ENCODE data around the gene CPNE1. TPM values are rescaled to one million over a fixed set of nuclear protein-coding genes. Genes with fewer than 3 reads are reported as not detected.

The CPNE1 gene
- total RNA-seq, 1 experiment from 2014 or later, result 222 TPM

GRCh38 chr20:35600176-35600992 lies 64.3 kb downstream of the CPNE1 start:
- intact Hi-C loops (cut with micrococcal nuclease), result loop anchor here (5.0 kb wide), 1 partner anchor 33 kb away; no protein-coding TSS in a partner anchor
- ChIA-PET POLR2A (ENCODE audit: unreplicated experiment) (no interaction called here), CTCF (no interaction called here)
- Histone ChIP-seq H3F3A (ENCODE audit: low read length, unreplicated experiment) (no peaks in the 10 kb centered on the region), H3K9me2 (replicated peaks; ENCODE audit: low read length) (no peaks in the 10 kb centered on the region), H3K27me3 (ENCODE audit: low read length) (no peaks in the 10 kb centered on the region), H3K79me2 (ENCODE audit: low read length) (no peaks in the 10 kb centered on the region), H4K20me1 (ENCODE audit: low read length) (no peaks in the 10 kb centered on the region), H3K9me3 (ENCODE audit: low read length) (no peaks in the 10 kb centered on the region), H3K4me1 (ENCODE audit: insufficient read depth, low read length) (no peaks in the 10 kb centered on the region), H2AFZ (ENCODE audit: low read length) (no peak overlapping the region), H3K27ac (ENCODE audit: low read length) (no peak overlapping the region), H3K9ac (ENCODE audit: low read length) (no peak overlapping the region), H3K4me3 (ENCODE audit: low read length) (no peak overlapping the region), H3K4me2 (ENCODE audit: low read length) (no peak overlapping the region), H3K36me3 (ENCODE audit: low read depth, low read length) (no peaks in the 10 kb centered on the region; the same call in none of the 2 replicates)
- no TSS peak for BruUV-seq (replicated peaks)
- no peak for ATAC-seq
- no peak for DNase-seq
- no peak for TF ChIP-seq CTCF (conservative IDR thresholded peaks at IDR 0.05; ENCODE audit: low read depth, low read length)
- no peak for TF ChIP-seq EZH2 (IDR thresholded peaks at IDR 0.05; ENCODE audit: low read length, unreplicated experiment)

GRCh38 chr20:35599776-35600120 lies 65.0 kb downstream of the CPNE1 start:
- H2AFZ ChIP-seq (ENCODE audit: low read length), result no peak overlapping the region
- no peak overlapping the region for H3K4me2 ChIP-seq (ENCODE audit: low read length)
- H3K4me3 ChIP-seq (ENCODE audit: low read length), result no peak overlapping the region
- H3K9me3 ChIP-seq (ENCODE audit: low read length), result no peaks in the 10 kb centered on the region
- H3K9me2 ChIP-seq (replicated peaks; ENCODE audit: low read length), result no peaks in the 10 kb centered on the region
- no peaks in the 10 kb centered on the region for H4K20me1 ChIP-seq (ENCODE audit: low read length)
- TSS peak; percentile 13 for BruUV-seq (replicated peaks)
- H3K79me2 ChIP-seq (ENCODE audit: low read length), result no peaks in the 10 kb centered on the region
- no peak overlapping the region for H3K9ac ChIP-seq (ENCODE audit: low read length)
- H3K4me1 ChIP-seq (ENCODE audit: insufficient read depth, low read length), result no peaks in the 10 kb centered on the region
- no peaks in the 10 kb centered on the region for H3K27me3 ChIP-seq (ENCODE audit: low read length)
- POLR2A ChIA-PET (ENCODE audit: unreplicated experiment), result no interaction called here
- DNase-seq, result no peak
- ATAC-seq, result no peak
- no peak overlapping the region for H3K27ac ChIP-seq (ENCODE audit: low read length)
- H3K36me3 ChIP-seq (ENCODE audit: low read depth, low read length), result no peaks in the 10 kb centered on the region; the same call in none of the 2 replicates
- CTCF ChIA-PET, result no interaction called here
- H3F3A ChIP-seq (ENCODE audit: low read length, unreplicated experiment), result no peaks in the 10 kb centered on the region
- intact Hi-C loops (cut with micrococcal nuclease), result loop anchor here (5.0 kb wide), 1 partner anchor 32 kb away; no protein-coding TSS in a partner anchor
- TF ChIP-seq CTCF (conservative IDR thresholded peaks at IDR 0.05; ENCODE audit: low read depth, low read length) (no peak), EZH2 (IDR thresholded peaks at IDR 0.05; ENCODE audit: low read length, unreplicated experiment) (no peak), EZH2phosphoT487 (IDR thresholded peaks at IDR 0.05; ENCODE audit: borderline replicate concordance, low read length) (no peak)
